PC-9 (cell line): ENCODE measurements around the gene GNAO1. TPM values are rescaled to one million over a fixed set of nuclear protein-coding genes. Genes with fewer than 3 reads are reported as not detected.

Experiments
- BruUV-seq: library from RNA; stranded (reverse); fragments of 400-500 nt; replicated peaks from 2 replicates; lab custom pipeline; 2021; lab: Mats Ljungman, UMichigan
- CTCF ChIA-PET: fragments of 300-600 bp; sonication (Branson Sonifier 250); formaldehyde crosslinking; loops from one replicate; lab custom pipeline; 2022; ENCODE audit warnings: antibody characterized with exemption; lab: Charles Lee
- POLR2A ChIA-PET: fragments of 300-600 bp; sonication (Branson Sonifier 250); formaldehyde crosslinking; loops from one replicate; lab custom pipeline; 2022; ENCODE audit warnings: antibody characterized with exemption; ENCODE audit not compliant: unreplicated experiment; lab: Charles Lee
- DNase-seq, 2 experiments: peaks; one replicate each; pipeline versions ENCODE4 v3.0.0 to v3.0.0-alpha.2; 2015 to 2022; ENCODE audit warnings: mixed read lengths in 1 of 2
- H2AFZ ChIP-seq: fragments of 200-600 bp; sonication (generic); 2 replicates; pipeline ENCODE4 v1.8.1; 2017; ENCODE audit warnings: antibody characterized with exemption
- H3F3A ChIP-seq: fragments of 200-600 bp; sonication (generic); 2 replicates; pipeline ENCODE4 v1.8.1; 2017; ENCODE audit warnings: antibody characterized with exemption, mild to moderate bottlenecking, low read depth; ENCODE audit not compliant: insufficient read depth
- H3K27ac ChIP-seq: fragments of 200-600 bp; sonication (generic); 2 replicates; pipeline ENCODE4 v1.6.1; 2016; ENCODE audit warnings: mixed run types
- H3K27me3 ChIP-seq: fragments of 200-600 bp; sonication (generic); 2 replicates; pipeline ENCODE4 v1.6.1; 2016; ENCODE audit warnings: low read depth, mixed run types; ENCODE audit not compliant: insufficient read depth
- H3K36me3 ChIP-seq: fragments of 200-600 bp; sonication (generic); 2 replicates; pipeline ENCODE4 v1.6.1; 2016; ENCODE audit warnings: low read depth, mixed run types
- H3K4me1 ChIP-seq: fragments of 200-600 bp; sonication (generic); replicated peaks from 2 replicates; pipeline ENCODE4 v1.6.1; 2016; ENCODE audit warnings: mixed run types; ENCODE audit not compliant: insufficient read depth
- H3K4me2 ChIP-seq: fragments of 200-600 bp; sonication (generic); 2 replicates; pipeline ENCODE4 v1.6.1; 2017; ENCODE audit warnings: mixed run types
- H3K4me3 ChIP-seq: fragments of 200-600 bp; sonication (generic); 2 replicates; pipeline ENCODE4 v1.6.1; 2016; ENCODE audit warnings: mixed run types
- H3K79me2 ChIP-seq: fragments of 200-600 bp; sonication (generic); 2 replicates; pipeline ENCODE4 v1.6.1; 2017; ENCODE audit warnings: low read depth, mixed run types
- H3K9me2 ChIP-seq: fragments of 200-600 bp; sonication (generic); 2 replicates; pipeline ENCODE4 v1.8.1; 2017; ENCODE audit warnings: mild to moderate bottlenecking; ENCODE audit not compliant: insufficient read depth
- H3K9me3 ChIP-seq: fragments of 200-600 bp; sonication (generic); 2 replicates; pipeline ENCODE4 v1.8.1; 2016; ENCODE audit warnings: low read depth; ENCODE audit not compliant: insufficient read depth
- H4K20me1 ChIP-seq: fragments of 200-600 bp; sonication (generic); 2 replicates; pipeline ENCODE4 v1.8.1; 2017; ENCODE audit not compliant: insufficient read depth
- EZH2 ChIP-seq: fragments of 200-600 bp; sonication (generic); IDR thresholded peaks from 2 replicates; pipeline ENCODE4 v1.8.0; 2017; ENCODE audit warnings: antibody characterized with exemption, low read depth
- intact Hi-C: fragments of 100-400 bp; cut with micrococcal nuclease; formaldehyde crosslinking; loops from one replicate; pipeline ENCODE4 v1.10.0; 2022; ENCODE audit not compliant: unreplicated experiment
- total RNA-seq: library from RNA; stranded (reverse); gene quantifications from 2 replicates; pipeline ENCODE4 v1.2.3, GENCODE V29; 2021
- TF ChIP-seq, protein P1 (sequence below): fragments of 200-600 bp; sonication (generic); conservative IDR thresholded peaks from 2 replicates; pipeline ENCODE4 v1.6.1; 2017; ENCODE audit warnings: mixed run types, antibody characterized with exemption, mild to moderate bottlenecking, moderate library complexity

The GNAO1 gene
- total RNA-seq, 1 experiment from 2014 or later: 2.8 TPM

DNA sequence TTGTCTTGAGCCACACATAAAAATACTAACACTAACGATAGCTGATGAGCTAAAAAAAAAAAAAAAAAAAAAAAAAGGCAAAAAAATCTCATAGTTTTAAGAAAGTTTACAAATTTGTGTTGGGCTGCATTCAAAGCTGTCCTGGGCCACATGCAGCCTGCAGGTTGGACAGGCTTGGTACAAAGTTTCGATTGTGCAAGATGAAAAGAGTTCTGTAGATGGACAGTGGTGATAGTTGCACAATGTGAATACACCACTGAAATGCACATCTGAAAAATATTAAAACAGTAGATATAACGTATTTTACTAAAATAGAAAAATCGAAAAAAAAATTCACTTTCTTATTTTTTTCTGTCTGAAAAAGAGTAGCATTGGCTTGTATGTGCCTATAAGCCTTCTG, 191.2 kb downstream of the GNAO1 start:
- H3K4me2 ChIP-seq: peak overlapping the region; percentile 29; the same call in 1 of the 2 replicates
- H3K4me1 ChIP-seq: peaks cover 17% of the 10 kb centered on the region

DNA sequence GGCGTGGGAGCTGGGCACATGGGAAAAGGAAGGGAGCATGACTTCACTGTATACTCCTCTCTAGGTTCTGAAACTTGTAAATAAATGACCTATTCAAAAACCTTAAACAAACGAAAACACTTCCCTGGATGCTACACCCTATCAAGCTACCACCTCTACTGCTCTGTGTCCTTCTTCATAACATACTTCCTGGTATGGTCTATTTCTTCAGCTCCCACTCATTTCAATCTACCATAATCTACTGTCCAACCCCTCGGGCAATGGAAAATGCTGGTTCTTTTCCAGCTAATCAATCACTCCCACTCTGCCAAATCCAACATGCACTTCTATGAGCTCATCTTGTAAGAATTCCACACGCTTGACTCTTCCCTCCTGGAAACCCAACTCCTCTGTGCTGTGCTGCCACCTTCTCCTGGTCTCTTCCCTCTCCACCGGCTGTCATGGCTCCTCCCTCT, 191.6 kb downstream of the GNAO1 start:
- Histone ChIP-seq H3K4me3 (no peak overlapping the region), H3K9me2 (no peaks in the 10 kb centered on the region; the same call in 1 of the 2 replicates), H2AFZ (no peak overlapping the region), H3K4me1 (peaks cover 17% of the 10 kb centered on the region), H3K36me3 (peaks cover 39% of the 10 kb centered on the region), H3K79me2 (0 out of 2 replicates have a peak, but pooled peaks cover 10% of the 10 kb centered on the region), H3K27me3 (no peaks in the 10 kb centered on the region), H3F3A (peaks cover 20% of the 10 kb centered on the region), H3K27ac (peak overlapping the region; percentile 63), H3K4me2 (peak overlapping the region; percentile 29; the same call in 1 of the 2 replicates), H4K20me1 (no peaks in the 10 kb centered on the region), H3K9me3 (peaks cover 16% of the 10 kb centered on the region)
- ChIA-PET POLR2A (no interaction called here), CTCF (interaction anchor here (0.7 to 0.8 kb wide), 4 partner anchors 22 to 431 kb away, joined by 3 to 4 read pairs (median 3); no protein-coding TSS in a partner anchor)
- TF ChIP-seq, protein P1, sequence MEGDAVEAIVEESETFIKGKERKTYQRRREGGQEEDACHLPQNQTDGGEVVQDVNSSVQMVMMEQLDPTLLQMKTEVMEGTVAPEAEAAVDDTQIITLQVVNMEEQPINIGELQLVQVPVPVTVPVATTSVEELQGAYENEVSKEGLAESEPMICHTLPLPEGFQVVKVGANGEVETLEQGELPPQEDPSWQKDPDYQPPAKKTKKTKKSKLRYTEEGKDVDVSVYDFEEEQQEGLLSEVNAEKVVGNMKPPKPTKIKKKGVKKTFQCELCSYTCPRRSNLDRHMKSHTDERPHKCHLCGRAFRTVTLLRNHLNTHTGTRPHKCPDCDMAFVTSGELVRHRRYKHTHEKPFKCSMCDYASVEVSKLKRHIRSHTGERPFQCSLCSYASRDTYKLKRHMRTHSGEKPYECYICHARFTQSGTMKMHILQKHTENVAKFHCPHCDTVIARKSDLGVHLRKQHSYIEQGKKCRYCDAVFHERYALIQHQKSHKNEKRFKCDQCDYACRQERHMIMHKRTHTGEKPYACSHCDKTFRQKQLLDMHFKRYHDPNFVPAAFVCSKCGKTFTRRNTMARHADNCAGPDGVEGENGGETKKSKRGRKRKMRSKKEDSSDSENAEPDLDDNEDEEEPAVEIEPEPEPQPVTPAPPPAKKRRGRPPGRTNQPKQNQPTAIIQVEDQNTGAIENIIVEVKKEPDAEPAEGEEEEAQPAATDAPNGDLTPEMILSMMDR: no peak
- no peak for TF ChIP-seq EZH2
- intact Hi-C loops: no loop called here
- no TSS peak for BruUV-seq
- DNase-seq: peak; percentile 55 to 92

More for the DNA sequence above, 191.2 kb downstream of the GNAO1 start:
- no TSS peak for BruUV-seq
- Histone ChIP-seq H3K27ac (peak overlapping the region; percentile 63), H3K9me2 (no peaks in the 10 kb centered on the region; the same call in 1 of the 2 replicates), H3F3A (peaks cover 24% of the 10 kb centered on the region), H4K20me1 (no peaks in the 10 kb centered on the region), H2AFZ (no peak overlapping the region), H3K4me3 (no peak overlapping the region), H3K79me2 (peaks cover 15% of the 10 kb centered on the region; the same call in 1 of the 2 replicates), H3K9me3 (peaks cover 16% of the 10 kb centered on the region), H3K36me3 (peaks cover 38% of the 10 kb centered on the region), H3K27me3 (no peaks in the 10 kb centered on the region)
- no peak for DNase-seq
- intact Hi-C loops: no loop called here
- POLR2A ChIA-PET: no interaction called here
- TF ChIP-seq, protein P1: no peak
- no peak for TF ChIP-seq EZH2
- CTCF ChIA-PET: interaction anchor here (0.8 kb wide), 1 partner anchor 52 kb away, joined by 4 read pairs; no protein-coding TSS in a partner anchor

DNA sequence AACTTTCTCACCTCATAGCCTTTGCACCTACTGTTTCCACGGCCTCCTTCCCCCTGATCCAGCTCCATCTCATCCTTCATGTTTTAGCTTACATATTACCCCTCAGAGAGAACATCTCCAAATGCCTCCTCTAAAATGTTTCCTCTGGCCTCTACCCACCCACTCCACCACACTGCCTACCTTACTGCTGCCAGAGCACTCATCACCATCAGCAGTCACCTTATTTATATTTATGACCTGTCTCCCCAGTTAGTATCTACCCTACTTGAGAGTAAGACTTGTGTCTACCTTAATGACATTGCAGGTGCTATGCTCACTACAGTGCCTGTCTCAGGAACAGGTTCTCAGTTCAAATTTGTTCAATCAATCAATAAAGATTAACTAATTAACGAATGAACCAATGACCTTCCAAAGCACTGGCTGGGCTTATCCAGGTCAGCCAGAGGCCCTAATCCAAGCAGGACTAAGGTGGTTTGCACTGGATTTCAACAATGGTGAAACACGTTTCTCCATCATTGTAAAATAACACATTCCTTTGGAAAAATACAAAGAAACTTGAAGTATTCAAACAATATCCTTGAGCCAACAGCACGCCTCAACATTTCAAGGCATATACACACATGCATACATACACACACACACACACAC, 192.9 kb downstream of the GNAO1 start:
- Histone ChIP-seq H3K4me2 (no peak overlapping the region), H3K4me1 (peaks cover 17% of the 10 kb centered on the region), H3K27me3 (no peaks in the 10 kb centered on the region), H3K79me2 (0 out of 2 replicates have a peak, but pooled peaks cover 6% of the 10 kb centered on the region), H3K27ac (no peak overlapping the region), H3K9me3 (peaks cover 16% of the 10 kb centered on the region), H2AFZ (no peak overlapping the region), H3K4me3 (no peak overlapping the region), H3F3A (peaks cover 19% of the 10 kb centered on the region), H3K9me2 (no peaks in the 10 kb centered on the region), H3K36me3 (peaks cover 35% of the 10 kb centered on the region), H4K20me1 (no peaks in the 10 kb centered on the region)
- intact Hi-C loops: no loop called here
- BruUV-seq: no TSS peak
- TF ChIP-seq EZH2: no peak
- TF ChIP-seq, protein P1: no peak
- no peak for DNase-seq
- POLR2A ChIA-PET: no interaction called here
- CTCF ChIA-PET: no interaction called here
